ENCODE measurements around the gene METTL16.
"Not testable (repeated sequence)": the region's sequence is repeated elsewhere in the genome, so short reads cannot be mapped to it uniquely, and the experiment has no call there.

Gene METTL16

GRCh38 chr17:2447479-2447878 lies 64.2 kb downstream of the METTL16 start:
- DNase-seq, result not testable (repeated sequence)

GRCh38 chr17:2445638-2446037 lies 66.0 kb downstream of the METTL16 start:
- no peak for DNase-seq

DNA sequence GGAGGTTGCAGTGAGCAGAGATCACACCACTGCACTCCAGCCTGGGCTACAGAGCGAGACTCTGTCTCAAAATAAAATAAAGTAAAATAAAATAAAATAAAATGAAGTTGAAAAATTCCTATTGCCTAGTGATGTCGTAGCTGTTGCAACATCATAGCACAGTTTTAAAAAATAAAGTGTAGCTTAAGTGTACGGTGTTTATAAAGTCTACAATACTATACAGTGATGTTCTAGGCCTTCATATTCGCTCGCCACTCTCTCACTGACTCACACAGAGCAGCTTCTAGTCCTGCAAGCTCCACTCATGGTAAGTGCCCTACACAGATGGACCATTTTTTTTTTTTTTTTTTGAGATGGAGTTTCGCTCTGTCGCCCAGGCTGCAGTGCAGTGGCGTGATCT lies 67.3 kb downstream of the METTL16 start:
- no peak for DNase-seq

DNA sequence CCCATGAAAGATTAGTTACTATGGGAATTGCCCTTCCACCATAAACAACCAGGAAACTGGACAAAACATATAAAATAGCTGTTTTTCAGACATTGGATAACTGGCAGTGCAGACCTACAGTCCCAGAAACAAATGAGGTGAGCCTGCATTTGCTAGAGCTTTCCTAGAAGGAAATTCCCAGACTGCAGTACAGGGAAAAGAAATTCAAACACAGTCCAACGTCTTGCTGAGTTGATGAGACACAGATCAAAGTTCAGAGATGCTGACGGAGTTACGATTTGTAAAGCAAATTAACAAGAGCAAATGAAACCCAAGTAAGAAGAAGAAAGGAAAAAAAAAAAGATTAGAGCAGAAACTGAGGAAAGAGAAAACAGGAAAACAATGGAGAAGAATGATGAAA lies 69.5 kb downstream of the METTL16 start:
- no peak for DNase-seq

DNA sequence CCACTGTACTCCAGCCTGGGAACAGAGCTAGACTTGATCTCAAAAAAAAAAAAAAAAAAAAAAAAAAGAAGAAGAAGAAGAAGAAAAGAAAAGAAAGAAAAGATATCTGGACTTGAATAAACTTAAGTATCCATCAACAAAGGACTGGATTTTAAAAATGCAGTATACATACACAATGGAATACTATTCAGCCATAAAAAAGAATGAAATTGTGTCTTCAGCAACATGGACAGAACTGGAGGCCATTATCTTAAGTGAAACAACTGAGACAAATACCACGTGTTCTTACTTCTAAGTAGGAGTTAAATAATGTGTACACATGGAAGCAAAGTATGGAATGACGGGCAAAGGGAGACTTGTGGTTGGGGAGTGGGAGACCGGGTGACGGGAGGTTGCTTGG lies 70.8 kb downstream of the METTL16 start:
- DNase-seq, result no peak

DNA sequence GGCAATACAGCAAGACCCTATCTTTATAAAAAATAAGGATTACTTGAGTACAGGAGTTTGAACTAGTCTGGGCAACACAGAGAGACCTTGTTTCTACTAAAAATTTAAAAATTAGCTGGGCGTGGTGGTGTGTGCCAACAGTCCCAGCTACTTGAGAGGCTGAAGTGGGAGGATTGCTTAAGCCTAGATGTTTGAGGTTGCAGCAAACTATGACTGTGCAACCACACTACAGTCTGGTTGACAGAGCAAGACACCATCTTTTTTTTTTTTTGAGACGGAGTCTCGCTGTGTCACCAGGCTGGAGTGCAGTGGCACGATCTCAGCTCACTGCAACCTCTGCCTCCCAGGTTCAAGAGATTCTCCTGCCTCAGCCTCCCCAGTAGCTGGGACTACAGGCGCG lies 71.7 kb downstream of the METTL16 start:
- DNase-seq, result not testable (repeated sequence)

DNA sequence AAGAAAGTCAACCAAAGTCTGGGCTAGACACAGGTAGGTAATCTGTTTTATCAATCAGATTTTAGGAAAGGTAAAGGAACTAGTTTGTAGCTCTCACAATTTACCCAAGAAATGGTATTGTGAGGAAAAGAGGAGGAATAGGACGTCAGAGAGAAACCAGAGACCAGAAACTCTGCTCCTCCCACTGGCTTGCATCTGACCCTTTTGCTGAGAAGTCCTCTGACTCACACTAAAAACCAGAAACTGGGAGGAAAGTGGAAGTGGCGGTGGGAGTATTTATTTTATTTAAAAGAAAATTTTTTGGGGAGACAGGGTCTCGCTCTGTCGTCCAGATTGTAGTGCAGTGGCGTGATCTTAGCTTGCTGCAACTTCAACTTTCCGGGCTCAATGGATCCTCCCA lies 72.9 kb downstream of the METTL16 start:
- no peak for DNase-seq

GRCh38 chr17:2436316-2436905 lies 75.3 kb downstream of the METTL16 start:
- no peak for DNase-seq

DNA sequence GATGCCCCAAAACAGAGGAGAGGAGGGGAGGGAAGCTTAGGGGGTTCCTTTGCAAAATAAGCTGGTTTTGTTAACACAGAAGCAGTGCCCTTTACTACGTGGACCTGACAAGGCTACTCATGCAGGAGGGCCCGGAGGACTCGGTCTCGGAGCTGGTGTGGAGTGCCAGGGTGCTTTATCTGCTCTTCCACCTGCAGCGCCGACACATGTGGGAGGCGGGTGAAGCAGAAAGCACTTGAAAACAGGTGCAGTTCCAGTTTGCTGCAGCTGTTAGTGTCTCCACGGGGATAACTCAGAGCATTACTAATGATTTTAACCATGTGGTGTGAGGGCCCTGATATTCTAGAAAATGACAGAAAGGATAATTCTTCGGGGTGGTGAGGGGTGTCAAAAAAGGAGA lies 75.8 kb downstream of the METTL16 start:
- DNase-seq, result no peak

- no peak for DNase-seq
These were observed 76.4 kb downstream of the METTL16 start for GRCh38 chr17:2435181-2435741.

GRCh38 chr17:2433696-2434095 lies 78.0 kb downstream of the METTL16 start:
- DNase-seq, result no peak

GRCh38 chr17:2427910-2428309 lies 83.8 kb downstream of the METTL16 start:
- DNase-seq, result no peak

- DNase-seq, result no peak
These were observed 84.5 kb downstream of the METTL16 start for GRCh38 chr17:2427215-2427614.

- DNase-seq, result no peak
These were observed 88.4 kb downstream of the METTL16 start for GRCh38 chr17:2423271-2423670.

GRCh38 chr17:2421315-2422147 lies 90.2 kb downstream of the METTL16 start:
- no peak for DNase-seq

DNA sequence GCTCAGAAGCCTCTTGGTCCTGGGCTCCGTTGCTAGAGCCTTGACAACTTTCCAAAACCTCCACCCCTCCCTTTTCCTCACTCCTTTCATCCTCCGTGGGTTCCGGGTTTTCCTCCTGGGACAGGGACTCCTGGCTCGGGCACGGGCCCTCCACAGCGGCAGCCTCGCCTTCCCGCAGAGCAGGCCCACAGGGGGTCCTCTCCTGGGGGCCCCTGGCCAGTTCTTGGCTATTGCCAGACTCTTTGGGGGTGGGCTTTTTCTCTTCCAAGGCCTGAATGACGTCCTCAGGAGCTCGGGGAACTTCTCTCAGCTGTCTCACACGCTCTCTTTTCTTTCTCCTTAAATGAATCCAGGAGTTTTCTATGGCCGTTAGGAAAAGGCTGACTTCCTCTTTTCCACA lies 91.5 kb downstream of the METTL16 start:
- DNase-seq, result no peak

GRCh38 chr17:2419486-2419885 lies 92.2 kb downstream of the METTL16 start:
- DNase-seq, result no peak

DNA sequence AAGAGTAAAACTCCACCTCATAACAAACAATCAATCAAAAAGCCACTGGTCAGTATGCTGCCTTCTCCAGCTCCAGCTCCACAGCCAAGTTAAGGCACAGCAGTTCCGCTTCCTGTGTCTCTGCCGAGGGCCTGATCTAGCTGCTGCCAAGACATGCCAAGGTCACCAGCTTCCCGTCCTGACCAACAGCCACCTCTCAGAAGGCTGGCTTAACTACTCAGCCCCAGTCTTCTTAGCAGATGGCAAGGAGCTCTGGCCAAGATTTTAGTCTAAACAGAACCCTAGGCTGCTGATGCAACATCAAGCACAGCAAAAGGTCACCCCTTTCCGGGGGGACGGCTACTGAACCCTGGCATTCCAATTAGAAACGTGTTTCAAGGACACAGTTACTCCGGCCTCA lies 93.1 kb downstream of the METTL16 start:
- DNase-seq, result no peak

DNA sequence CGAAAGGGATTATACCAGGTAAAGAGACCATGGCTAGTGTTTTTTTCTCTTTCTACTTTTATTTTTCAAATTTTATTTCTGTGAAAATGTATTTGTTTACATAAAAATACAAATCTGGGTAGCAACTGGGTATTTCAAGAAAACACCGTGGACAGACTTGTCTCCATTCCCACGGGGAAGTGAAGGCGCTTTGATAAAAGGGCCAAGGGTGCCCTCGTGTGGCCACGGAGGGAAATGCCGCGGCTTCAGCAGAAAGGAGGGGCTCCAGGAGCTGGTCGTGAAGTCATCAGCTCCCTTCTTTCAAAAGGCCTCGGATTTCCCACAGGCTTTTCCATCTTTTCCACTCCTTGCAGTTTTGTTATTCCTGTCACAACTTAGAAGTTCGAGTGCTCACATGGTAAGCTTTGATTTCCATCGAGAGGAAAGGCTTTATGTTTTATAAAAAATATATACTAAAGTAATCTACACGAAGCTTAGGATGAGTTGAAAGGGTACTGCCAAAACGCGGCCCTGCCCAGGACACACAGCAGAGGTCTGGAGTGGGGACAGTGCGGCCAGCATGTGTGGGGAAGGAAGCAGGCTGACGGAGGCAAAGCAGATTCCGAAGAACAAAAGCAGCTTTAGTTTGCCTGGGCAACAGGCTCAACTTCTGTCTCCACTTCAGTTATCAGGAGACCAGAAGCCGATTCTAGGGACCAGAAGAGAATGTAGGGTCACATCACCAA lies 95.5 kb downstream of the METTL16 start:
- peak; percentile 87 for DNase-seq

- no peak for DNase-seq
These were observed 96.6 kb downstream of the METTL16 start for GRCh38 chr17:2415081-2415480.

DNA sequence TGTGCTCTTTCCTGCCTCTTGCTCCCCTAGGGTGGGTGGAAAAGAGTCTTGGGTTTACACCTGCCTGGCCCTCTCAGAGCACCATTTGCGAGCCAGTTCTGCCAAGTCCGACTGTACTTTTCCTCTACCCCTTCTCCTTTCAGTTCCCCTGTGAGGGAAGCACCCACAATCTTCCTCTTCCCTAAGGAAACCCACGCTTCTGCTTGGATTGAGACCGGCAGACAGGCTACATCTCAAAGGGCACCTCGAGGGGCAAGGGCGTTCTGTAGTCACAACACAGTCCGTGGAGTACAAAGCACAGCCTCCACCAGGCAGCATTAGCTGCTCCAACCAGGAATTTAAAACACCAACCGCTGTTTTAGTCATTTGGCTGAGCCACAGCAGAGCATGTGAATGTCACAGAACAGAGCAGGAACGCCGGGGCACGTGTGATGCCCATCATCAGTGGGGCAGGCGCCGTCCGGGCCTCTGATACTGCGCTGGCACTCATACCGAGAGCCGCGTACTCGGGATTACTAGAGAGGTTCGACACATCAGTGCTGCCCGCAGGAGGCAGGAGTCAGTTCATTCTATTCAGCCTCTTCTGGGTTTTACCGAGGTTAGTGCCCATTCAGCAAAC lies 97.1 kb downstream of the METTL16 start:
- DNase-seq, result no peak

DNA sequence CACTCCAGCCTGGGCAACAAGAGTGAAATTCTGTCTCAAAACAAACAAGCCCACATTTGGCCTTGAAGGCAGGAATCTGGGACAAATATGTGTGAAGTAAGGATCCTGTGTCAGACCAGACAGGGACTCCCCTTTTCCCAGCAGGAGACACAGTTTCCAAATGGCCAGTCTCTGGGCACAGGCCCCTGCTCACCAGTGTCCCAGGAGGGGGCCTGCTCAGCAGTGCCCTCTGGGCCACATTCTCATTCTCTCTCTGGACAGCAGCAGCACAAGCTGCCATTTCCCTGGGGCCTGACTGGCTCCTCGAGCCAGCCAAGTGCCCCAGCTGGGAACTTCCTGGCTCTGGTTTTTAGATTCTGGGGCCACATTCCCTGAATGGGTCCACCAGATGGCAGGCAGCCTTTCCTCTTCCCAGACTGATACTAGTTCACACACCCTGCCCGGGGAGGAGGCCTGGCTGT lies 99.1 kb downstream of the METTL16 start:
- DNase-seq, result no peak

DNA sequence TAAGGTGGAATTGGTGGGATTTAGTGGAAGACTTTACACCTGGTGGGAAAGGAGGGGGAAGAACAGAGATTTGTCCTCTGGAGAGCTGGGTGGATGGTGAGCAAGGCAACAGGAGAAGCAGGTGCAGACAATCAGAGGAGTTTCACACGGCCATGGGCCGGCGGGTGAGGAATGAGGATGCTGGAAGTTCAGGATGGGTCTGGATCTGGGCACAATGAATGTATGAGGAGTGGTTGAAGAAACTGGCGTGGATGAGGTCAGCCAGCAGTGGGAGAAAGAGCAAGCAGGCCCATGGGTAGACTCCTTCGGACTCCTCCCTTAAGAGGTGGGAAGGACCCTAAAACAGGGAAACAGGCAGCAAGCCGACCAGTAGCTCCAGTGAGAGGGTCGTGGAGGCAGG lies 100.7 kb downstream of the METTL16 start:
- no peak for DNase-seq

Measured in activated T-cell treated with anti-CD3 and anti-CD28 coated beads for 4 hours (primary cell).